Measurements from ENCODE around the gene ADH1A.
"Not testable (repeated sequence)": the region's sequence is repeated elsewhere in the genome, so short reads cannot be mapped to it uniquely, and the experiment has no call there.

ADH1A gene

DNA sequence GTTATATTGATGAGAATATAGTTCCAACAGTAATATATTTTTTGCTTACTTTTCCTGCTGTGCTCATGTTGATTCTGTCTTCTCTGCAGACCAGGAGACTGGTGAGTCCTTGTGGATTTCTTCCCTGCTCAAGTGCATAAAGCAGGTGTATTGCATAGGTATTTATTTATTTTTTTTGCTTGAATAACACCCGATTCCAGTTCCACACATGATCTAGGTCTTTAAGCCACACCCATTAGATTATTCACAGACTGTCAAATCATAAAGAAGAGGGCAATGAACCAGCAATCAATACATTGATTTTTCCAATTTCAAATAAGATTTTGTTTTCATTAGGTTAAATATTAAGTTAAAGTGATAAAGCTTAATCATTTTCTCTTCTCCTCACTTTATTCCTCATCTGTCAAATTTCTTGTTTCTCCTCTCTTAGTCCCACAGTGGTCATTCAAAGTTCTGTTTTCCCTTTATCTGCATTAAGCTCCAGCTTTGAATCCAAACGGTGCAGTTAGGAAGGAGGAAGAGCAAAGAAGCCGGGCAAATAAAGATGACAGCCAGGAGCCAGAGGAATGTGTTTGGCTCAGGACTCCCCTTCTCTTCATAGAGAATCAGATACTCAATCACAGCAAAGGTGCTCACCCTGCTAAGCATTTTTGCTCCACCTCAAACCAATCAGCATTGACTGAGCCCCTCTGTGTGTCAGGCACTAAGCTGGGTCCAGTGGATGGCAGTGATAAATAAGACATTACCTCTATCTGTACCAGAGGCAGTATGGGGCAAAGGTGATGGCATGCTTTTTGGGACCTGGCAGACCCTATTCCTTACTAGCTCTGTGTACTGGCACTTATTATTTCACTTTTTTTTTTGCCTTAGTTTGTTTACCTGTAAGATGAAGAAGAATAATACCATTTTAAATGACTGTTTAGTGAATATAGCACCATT, at the start of gene ADH1A:
Gene ADH1A (minus strand): TSS at position 138 of the 939 bp plus-strand sequence. CDS start 71 bp downstream, at position 67.
- DNase-seq: no peak

GRCh38 chr4:99339172-99339571, 48.4 kb upstream of the ADH1A start:
- no peak for DNase-seq

DNA sequence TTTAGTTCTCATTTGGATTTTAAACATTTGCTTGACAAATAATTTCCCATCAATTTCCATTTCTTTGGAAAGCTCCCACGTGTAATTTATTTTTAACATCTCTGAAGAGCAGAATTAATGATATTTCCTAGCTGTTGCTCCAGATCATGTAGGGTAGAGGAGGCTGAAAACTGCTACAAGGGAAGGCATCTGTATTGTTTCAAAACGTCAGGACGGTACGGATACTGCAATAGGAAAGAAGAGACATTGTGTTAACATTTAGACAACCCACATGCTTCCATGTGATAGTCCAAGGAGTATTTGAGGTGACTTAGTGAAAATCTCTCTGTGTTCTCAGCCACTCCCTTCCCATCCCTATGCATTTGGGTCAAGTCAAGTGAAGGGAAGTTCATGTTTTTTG, 45.8 kb upstream of the ADH1A start:
- no peak for DNase-seq

DNA sequence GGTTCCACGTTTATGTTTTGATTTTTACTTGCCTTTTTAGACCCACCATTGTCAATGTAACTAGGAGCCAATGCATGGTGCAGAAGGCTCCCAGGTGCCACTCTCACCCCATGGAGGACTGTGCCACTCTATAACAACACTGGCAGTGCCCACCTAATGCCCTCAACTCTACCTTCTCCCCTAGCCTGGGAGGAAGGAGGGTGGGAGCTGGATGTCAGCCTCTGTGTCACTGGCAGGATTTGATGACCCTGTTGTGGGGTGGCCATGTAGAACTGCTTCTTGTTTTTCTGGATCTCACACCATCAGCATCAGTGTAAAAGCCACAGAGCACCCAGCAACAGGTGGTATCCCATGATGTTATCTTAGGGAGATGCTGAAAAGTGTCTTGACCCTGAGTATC, 44.1 kb upstream of the ADH1A start:
- no peak for DNase-seq

DNA sequence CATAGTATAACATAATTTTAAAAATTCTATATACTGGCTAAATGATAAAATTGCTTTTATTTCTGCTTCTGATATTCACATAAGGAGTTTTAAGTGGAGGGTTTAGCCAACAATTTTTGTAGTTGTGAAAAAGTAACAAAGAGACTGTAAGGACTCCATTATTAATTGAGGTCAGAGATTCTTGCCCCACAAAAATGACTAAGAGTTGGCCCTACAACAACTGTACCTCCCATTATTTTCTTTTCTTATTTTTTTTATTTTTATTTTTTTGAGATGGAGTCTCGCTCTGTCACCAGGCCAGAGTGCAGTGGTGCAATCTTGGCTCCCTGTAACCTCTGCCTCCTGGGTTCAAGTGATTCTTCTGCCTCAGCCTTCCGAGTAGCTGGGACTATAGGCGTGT, 39.9 kb upstream of the ADH1A start:
- no peak for DNase-seq

DNA sequence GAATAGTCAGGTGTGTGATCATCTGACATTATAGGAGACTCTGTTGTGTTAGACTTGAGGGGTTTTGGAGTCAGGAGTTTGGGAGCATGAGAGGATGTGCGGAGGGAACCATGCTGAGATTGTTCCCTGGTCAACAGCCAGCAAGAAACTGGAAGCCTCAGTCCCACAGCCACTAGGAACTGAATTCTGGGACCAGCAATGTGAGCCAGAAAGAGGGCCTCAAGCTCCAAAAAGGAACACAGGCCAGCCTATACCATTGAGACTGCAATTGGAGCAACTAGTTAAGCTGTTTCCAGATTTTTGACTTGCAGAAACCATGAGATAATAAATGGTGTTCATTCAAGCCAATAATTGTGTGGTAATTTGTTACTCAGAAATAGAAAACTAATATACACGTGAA, 39.1 kb upstream of the ADH1A start:
- DNase-seq: no peak

DNA sequence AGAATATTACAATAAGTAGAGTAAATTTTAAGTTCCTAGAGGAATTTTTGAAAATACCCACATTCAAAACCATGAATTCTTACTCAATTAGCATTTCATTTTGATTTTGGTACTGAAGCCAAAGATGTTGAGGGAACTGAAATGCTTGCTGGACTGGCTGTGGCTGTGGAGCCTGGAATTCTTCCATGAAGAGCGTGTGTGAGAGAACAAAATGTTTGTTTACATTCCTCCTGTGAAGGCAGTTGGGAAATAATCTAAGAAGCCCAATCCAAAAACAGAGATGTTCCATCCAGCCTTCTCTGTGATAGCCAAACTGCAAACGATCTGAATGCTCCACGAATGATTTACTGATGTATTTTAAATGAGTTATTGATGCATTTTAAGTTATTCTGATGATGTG, 34.2 kb upstream of the ADH1A start:
- DNase-seq: no peak

DNA sequence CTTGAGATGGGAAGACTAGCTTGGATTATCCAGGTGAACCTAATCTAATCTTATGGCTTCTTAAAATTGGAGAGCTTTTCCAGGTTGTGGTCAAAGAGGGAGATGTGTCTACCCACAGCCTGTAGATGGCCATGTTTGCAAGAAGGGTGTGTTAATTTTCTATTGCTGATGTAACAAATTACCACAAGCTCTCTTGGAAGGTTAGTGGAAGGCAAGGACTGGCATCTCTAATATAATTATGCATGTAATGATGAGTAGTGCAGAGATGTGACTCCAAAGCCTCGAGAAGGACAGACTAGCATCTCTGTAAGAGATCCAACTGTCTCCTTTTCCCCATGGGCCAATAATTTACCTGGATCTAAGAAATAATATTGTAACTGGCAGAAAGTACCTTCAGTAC, 33.6 kb upstream of the ADH1A start:
- no peak for DNase-seq

GRCh38 chr4:99323756-99324155, 33.0 kb upstream of the ADH1A start:
- DNase-seq: no peak

GRCh38 chr4:99321241-99322191, 30.7 kb upstream of the ADH1A start, which contains the start of gene ADH1B:
Gene ADH1B, minus strand, starts transcription at chr4:99321401. Its CDS starts 70 bp downstream, at chr4:99321331.
- no peak for DNase-seq

- DNase-seq: not testable (repeated sequence)
Measured at GRCh38 chr4:99317811-99318210, 27.0 kb upstream of the ADH1A start.

GRCh38 chr4:99317354-99317753, 26.6 kb upstream of the ADH1A start:
- no peak for DNase-seq

DNA sequence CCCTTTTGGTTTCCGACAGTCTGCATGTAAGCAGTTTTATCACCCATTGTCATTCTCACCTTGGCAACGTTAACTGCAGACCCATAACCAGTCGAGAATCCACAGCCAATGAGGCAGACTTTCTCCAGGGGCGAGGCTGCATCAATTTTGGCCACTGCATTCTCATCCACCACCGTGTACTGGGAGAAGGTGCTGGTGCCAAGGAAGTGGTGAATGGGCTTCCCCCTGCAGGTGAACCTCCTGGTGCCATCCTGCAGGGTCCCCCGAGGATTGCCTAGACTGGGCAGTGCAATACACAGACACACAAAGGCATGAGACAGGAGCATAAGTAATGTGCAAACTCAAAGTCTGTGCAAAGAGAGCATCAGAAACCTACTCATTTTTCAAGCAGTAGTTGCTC, 25.1 kb upstream of the ADH1A start:
- DNase-seq: no peak

DNA sequence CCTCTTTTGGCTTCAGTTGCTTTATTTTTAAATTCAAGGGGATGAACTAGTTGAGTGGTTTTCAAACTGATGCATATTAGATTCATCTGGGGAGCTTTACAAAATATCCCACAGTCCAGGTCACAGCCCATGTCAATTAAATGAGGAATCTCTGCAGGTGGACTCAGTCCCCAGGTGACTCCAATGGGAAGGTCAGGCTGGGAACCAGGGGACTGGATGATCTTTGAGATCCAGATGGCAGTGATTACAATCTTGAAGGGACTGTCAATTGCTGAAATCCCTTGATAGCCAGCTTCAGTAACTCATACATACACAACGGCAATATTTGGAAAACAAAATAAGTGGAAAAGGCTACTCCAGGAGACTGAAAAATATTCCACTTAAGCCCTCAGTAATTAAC, 23.4 kb upstream of the ADH1A start:
- no peak for DNase-seq

GRCh38 chr4:99310389-99310788, 19.6 kb upstream of the ADH1A start:
- no peak for DNase-seq

- no peak for DNase-seq
Measured at GRCh38 chr4:99305638-99306400, 15.0 kb upstream of the ADH1A start.

DNA sequence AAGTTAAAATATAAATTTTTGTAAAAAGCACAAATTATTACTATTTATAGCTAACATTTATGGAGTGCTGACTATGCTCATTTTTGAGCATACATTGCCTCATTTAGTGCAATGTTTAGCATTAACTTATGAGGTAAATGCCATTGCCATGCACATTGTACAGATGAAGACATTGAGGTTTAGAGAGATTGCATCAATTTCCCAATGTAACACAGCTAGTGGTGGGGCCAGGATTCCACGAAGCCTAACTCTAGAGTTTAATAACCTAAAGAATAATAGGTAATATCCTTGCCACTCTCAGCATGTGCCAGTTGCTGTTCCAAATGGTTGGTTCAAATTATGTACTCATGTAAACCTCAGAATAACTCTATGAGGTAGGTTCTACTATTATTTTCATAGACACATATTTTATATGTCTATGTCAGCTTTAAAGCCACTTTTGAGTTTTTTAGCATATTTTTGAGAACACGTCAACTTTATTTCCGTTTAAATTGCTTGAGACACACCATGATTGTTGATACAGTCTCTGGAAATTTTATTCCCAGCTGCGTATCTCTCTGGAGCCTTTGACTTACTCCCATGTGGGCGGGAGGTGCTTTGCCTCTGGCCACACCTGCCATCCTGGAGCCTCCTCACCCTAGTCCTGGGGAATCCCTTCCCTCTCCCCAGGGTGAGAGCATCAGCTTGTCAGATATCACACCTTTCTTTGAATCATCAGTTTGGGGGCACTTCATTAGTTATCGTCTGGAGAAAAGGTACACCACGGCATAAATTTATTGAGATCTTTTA, 10.8 kb upstream of the ADH1A start:
- DNase-seq: no peak

GRCh38 chr4:99300934-99301333, 10.1 kb upstream of the ADH1A start:
- no peak for DNase-seq

GRCh38 chr4:99293357-99293756, 2.6 kb upstream of the ADH1A start:
- DNase-seq: no peak

DNA sequence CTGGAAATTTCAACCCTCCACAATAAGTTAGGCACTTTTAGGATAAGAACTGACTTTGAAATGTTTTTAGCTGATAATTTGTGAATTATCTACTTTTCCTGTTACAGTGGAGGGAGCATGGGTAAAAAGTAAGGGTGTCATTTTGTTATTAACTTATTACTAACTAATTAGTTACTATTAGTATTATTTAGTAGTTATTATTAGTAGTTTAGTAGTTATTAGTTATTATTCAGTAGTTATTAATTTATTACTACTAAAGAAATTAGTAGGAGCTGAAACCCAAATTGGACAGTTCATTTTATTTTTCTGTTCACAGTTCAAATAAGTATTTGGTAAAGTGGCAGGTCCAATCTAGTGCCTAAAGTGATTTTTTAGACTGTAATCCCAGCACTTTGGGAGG, 5.4 kb downstream of the ADH1A start:
- no peak for DNase-seq

- DNase-seq: no peak
Measured at GRCh38 chr4:99282731-99283130, 8.1 kb downstream of the ADH1A start.

- no peak for DNase-seq
Measured at GRCh38 chr4:99281261-99281660, 9.5 kb downstream of the ADH1A start.

All from inflammatory macrophage treated with lipopolysaccharide for 1 hour (primary cell).